GM19455 (cell line): ENCODE results near the gene HSD17B4.
"Not testable (repeated sequence)": the region's sequence is repeated elsewhere in the genome, so short reads cannot be mapped to it uniquely, and the experiment has no call there.

Source experiments
- ATAC-seq: cut with Tn5 transposase; IDR thresholded peaks from one replicate; pipeline ENCODE4 v1.9.1; 2021; ENCODE audit not compliant: unreplicated experiment

HSD17B4 gene

DNA sequence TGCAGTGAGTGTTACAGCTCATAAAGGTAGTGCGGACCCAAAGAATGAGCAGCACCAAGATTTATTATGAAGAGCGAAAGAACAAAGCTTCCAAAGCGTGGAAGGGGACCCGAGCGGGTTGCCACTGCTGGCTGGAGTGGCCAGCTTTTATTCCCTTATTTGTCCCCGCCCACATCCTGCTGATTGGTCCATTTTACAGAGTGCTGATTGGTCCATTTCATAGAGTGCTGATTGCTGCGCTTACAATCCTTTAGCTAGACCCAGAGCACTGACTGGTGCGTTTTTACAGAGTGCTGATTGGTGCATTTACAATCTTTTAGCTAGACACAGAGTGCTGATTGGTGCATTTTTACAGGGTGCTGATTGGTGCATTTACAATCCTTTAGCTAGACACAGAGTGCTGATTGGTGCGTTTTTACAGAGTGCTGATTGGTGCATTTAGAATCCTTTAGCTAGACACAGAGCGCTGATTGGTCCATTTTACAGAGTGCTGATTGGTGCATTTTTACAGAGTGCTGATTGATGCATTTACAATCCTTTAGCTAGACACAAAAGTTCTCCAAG lies 19.5 kb upstream of the HSD17B4 start:
- ATAC-seq: not testable (repeated sequence)

- peak; percentile 81 for ATAC-seq
These were observed 16.7 kb upstream of the HSD17B4 start for GRCh38 chr5:119435436-119436132.

DNA sequence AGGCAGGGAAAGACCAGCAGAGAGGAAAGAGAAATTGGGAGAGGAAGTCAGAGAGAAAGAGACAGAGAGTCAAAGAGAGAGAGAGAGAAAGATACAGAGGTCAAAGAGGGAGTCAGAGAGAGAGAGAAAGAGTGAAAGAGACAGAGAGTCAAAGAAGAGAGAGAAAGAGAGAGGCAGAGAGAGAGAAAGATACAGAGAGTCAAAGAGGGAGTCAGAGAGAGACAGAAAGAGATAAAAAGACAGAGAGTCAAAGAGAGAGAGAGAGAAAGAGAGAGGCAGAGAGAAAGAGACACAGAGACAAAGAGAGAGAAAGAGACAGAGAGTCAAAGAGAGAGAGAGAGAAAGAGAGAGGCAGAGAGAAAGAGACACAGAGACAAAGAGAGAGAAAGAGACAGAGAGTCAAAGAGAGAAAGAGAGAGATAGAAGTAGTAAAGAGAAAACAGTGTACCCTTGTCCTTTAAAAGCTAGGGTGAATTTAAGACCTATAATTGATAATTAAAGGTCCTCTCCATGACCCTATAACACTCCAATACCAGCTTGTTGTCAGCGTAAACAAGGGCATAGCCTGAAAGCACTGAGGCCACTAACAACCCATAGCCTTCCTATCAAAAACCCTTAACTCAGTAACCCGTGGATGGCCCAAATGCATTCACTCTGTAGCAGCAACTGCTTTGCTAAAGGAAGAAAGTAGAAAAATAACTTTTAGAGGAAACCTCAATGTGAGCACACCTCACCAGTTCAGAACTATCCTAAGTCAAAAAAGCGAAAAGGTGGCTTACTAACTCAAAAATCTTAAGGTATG lies 14.3 kb upstream of the HSD17B4 start:
- ATAC-seq: not testable (repeated sequence)

DNA sequence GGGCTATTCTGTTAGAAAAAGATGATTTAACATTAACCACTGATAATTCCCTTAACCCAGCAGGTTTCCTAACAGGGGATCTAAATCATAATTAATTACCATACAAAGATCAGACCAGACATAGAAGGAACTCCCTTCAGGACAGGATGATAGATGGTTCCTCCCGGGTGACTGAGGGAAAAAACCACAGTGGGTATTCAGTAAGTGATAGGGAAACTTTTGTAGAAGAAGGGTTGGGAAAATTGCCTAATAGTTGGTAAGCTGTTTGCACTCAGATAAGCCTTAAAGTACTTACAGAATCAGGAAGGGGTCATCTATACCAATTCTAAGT lies 13.7 kb upstream of the HSD17B4 start:
- not testable (repeated sequence) for ATAC-seq

- ATAC-seq: peak; percentile 44
These were observed 13.1 kb upstream of the HSD17B4 start for GRCh38 chr5:119439140-119439631.

DNA sequence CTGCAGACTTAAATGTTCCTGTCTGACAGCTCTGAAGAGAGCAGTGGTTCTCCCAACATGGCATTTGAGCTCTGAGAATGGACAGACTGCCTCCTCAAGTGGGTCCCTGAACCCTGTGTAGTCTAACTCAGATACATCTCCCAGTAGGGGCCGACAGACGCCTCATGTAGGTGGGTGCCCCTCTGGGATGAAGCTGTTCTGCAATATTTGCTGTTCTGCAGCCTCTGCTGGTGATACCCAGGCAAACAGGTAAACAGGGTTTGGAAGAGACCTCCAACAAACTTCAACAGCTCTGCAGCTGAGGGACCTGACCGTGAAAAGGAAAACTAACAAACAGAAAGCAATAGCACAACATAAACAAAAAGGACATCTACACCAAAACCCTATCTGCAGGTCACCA lies 12.7 kb upstream of the HSD17B4 start:
- ATAC-seq: not testable (repeated sequence)

GRCh38 chr5:119444643-119445042 lies 7.7 kb upstream of the HSD17B4 start:
- ATAC-seq: not testable (repeated sequence)

DNA sequence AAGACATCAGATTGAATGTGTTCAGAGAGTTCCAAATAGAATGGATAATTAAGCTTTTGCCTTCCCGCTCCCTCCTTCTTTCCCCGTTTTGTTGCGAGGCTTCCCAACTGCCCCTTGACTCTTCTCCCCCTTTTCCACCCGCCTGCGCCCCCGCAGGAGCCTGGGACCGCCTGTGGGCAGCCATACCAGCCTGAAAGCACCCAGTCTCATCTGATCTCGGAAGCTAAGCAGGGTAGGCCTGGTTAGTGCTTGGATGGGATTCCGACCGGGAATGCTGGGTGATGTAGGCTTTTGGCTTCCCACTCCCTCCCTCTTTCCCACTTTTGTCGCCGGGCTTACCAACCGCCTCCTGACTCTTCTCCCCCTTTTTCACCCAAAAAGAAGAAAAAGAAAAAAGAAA lies 6.8 kb upstream of the HSD17B4 start:
- no peak for ATAC-seq

GRCh38 chr5:119449882-119450281 lies 2.4 kb upstream of the HSD17B4 start:
- no peak for ATAC-seq

GRCh38 chr5:119450627-119451026 lies 1.7 kb upstream of the HSD17B4 start:
- ATAC-seq: not testable (repeated sequence)

GRCh38 chr5:119451561-119451960 lies 736 bp upstream of the HSD17B4 start:
- no peak for ATAC-seq

DNA sequence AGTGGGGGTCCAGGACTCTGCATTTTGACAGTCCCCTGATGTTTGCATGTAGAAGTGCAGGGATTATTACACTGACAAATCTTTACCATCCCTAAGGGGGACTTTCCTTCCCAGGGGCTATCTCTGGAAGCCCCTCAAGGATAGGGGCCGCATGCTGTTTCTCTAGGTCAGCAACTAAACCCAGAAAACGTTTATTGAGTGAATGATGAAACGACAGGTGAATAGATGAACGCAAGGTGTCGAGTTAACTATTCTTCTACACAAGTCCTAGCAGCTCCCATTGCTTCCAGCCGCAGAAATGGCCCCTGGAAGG lies 281 bp upstream of the HSD17B4 start:
- ATAC-seq: no peak

- peak; percentile 12 for ATAC-seq
These were observed 710 bp downstream of the HSD17B4 start for GRCh38 chr5:119453040-119453373.

- ATAC-seq: no peak
These were observed 1.9 kb downstream of the HSD17B4 start for GRCh38 chr5:119454171-119454570.

DNA sequence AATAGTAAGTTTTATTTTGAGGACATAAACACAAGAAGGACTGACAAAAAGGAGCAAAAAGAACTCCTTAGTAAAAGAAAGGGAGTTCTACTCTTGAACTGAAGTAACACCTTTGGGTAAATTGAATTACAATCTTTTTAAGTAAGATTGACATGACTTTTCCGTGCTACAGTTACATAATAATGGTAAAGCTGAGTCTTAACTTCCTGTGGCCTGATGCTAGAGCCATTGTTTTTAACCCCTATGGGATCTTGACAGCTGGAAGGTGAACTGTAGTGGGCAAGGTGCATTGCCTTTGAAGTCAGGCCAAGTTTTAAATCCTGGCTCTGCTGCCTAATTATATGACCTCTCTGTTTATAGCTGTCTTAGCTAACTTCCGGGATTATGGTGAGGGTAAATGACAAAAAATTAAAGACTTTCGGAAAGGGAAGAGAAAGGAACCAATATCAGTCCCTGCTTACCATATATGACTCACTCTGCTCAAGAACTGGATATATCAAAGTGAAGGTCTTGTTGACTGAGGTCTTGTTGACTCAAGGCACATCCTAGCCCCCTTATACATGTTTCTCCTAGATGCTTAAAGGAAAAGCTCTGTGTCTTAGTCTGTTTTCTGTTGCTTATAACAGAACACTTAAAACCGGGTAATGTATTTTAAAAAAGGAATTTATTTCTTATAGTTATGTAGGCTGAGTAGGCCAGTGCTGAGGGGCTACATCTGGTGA lies 6.8 kb downstream of the HSD17B4 start:
- ATAC-seq: no peak

DNA sequence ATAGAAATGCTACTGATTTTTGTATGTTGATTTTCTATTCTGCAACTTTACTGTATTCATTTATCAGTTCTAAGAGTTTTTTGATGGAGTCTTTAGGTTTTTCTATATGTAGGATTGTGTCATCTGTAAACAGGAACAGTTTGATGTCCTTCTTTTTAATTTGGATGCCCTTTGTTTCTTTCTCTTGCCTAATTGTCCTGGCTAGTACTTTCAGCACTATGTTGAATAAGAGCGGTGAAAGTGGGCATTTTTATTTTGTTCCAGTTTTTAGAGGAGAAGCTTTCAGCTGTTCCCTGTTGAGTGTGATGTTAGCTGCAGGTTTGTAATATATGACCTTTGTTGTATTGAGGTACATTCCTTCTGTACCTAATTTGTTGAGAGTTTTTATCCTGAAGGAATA lies 13.3 kb downstream of the HSD17B4 start:
- no peak for ATAC-seq

DNA sequence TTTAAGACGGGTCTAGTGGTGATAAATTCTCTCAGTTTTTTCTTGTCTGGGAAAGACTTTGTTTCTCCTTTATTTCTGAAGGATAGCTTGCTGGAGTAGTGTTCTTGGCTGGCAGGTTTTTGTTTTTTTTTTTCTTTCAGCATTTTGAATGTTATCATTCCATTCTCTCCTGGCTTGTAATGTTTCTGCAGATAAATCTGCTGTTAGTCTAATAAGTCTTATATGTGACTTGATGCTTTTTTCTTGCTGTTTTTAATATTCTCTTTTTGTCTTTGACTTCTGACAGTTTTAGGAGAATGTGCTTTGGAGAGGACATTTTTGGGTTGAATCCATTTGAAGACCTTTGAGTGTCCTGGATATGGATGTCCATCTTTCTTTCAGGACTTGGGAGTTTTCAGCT lies 16.0 kb downstream of the HSD17B4 start:
- ATAC-seq: no peak

DNA sequence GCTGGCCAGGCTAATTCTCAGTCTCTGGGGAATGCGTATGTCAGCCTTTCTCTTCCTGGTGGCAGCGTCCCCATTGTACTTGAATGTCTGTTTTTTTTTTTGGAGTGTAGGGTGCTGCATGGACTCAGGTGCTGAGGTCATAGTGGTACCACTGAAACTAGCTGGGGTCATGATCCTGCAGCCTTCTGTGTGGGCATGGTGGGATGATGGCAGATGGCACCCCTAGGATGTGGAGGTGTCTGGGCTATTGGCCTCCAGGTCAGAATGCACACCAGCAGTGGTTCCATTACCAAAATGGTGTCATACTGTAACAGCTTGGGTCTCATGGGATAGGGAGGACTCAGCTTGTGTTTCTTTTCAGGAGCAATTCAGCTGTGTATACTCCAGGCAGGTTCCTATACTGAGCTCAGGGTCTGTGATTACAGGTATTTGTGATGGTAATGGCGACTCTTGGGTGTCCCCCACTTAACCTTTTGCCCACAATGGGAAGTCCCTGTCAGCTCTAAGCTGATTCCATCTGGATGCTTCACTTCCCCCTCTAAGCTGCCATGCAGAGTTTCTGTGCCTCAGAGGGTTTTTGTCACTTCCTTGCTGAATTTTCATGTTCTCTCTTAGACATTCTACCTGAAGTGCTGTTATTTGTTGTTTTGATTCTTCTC lies 17.9 kb downstream of the HSD17B4 start:
- ATAC-seq: peak; percentile 45

DNA sequence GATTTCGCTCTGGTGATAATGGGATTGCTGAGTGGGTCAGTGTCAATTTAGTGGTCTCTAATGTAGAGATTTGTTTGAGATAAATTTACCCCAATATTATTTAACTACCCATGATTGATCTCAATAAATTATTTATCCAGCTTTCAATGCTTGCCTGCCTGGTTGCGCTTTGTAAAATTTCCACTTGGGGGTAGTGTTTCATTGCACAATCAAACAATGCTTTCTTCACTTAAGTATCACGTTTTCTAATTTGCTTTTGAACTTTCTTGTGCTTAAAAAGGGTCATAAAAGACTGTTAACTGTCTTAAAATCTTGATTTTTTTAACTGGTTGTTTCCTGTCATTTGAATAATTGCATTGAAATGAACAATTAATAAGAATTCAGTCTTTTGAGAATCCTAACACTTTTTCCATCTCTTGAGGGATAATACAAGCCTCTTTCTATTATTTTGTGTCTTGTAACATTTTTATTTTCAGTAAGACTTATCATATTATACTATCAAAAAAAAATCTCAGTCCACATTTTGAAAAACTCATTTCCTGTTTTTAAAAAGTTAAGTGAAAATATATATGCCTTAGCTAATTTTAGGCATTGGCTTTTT lies 18.7 kb downstream of the HSD17B4 start:
- peak; percentile 56 for ATAC-seq

DNA sequence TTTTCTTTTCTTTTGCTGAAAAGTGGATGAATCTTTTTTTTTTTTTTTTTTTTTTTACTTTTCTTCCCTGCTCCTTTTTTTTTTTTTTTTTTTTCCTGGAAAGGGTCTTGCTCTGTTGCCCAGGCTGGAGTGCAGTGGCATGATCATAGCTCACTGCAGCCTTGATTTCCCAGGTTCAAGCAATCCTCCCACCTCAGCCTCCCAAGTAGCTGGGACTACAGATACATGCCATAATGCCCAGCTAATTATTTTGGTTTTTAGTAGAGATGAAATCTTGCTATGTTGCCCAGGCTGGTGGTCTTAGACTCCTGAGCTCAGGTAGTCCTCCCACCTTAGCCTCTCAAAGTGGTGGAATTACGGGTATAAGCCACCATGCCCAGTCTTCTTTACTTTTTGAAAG lies 20.9 kb downstream of the HSD17B4 start:
- ATAC-seq: no peak

- ATAC-seq: no peak
These were observed 24.0 kb downstream of the HSD17B4 start for GRCh38 chr5:119476341-119476740.
